SJCRH30 (cell line): ENCODE results near the gene DCTD. TPM values are rescaled to one million over a fixed set of nuclear protein-coding genes. Genes with fewer than 3 reads are reported as not detected.

Experiments used
- total RNA-seq: library from RNA; depleted of rRNA; stranded (reverse); fragments of >200 nt; shearing (Covaris generic); gene quantifications from 2 replicates; pipeline ENCODE4 v1.2.3, GENCODE V29; 2014; rRNA removed

DCTD gene
- total RNA-seq, 1 experiment from 2014 or later = 73.6 TPM

Other genes starting within 250 kb of the DCTD start
- 23.3 and 23.7 TPM in 2 replicates for gene WWC2, start 181.9 kb upstream of the DCTD start, total RNA-seq